Stomach (tissue), 9 donors: ENCODE results near the gene DDX25. TPM values are rescaled to one million over a fixed set of nuclear protein-coding genes. Genes with fewer than 3 reads are reported as not detected.
"Not testable (repeated sequence)": the region's sequence is repeated elsewhere in the genome, so short reads cannot be mapped to it uniquely, and the experiment has no call there.

Experiments used
- DNase-seq, 2 donors: peaks; one replicate each; pipeline versions ENCODE4 v3.0.0 to v3.0.0-alpha.2; 2013 to 2019
- H3K27ac ChIP-seq, 5 donors: fragments of 200-600 bp in 4 of 5; sonication (generic) in 4 of 5; one replicate each; pipeline ENCODE4 v1.5.1; 2013 to 2019; ENCODE audit warnings: mild to moderate bottlenecking in 1 of 5, moderate library complexity in 1 of 5
- H3K27me3 ChIP-seq, 3 donors: fragments of 200-600 bp; sonication (generic); one replicate each; pipeline ENCODE4 v1.5.1; 2017 to 2019; ENCODE audit warnings: mixed run types in 1 of 3
- H3K36me3 ChIP-seq, 4 donors: fragments of 200-600 bp; sonication (generic); 1 replicate in 3 of 4; 2 replicates in 1 of 4; pipeline ENCODE4 v1.5.1; 2016 to 2019
- H3K4me1 ChIP-seq, 4 donors: fragments of 200-600 bp; sonication (generic); one replicate each; pipeline ENCODE4 v1.5.1; 2016 to 2019
- H3K4me3 ChIP-seq, 4 donors: fragments of 200-600 bp; sonication (generic) in 3 of 4; one replicate each; pipeline ENCODE4 v1.5.1; 2016 to 2019; ENCODE audit warnings: mild to moderate bottlenecking in 1 of 4
- H3K9me3 ChIP-seq, 4 donors: fragments of 200-600 bp; sonication (generic); one replicate each; pipeline ENCODE4 v1.5.1; 2016 to 2019
- CTCF ChIP-seq, 7 experiments: fragments of 450-650 bp in 4 of 7; fragments of 200-600 bp in 3 of 7; sonication (generic) in 3 of 7; IDR thresholded peaks; one replicate each; pipeline ENCODE4 v1.5.1; 2016 to 2019; ENCODE audit warnings: antibody characterized with exemption in 7 of 7, control low read depth in 2 of 7, mild to moderate bottlenecking in 1 of 7
- EP300 ChIP-seq: sonication (generic); formaldehyde crosslinking; IDR thresholded peaks from one replicate; pipeline ENCODE4 v1.6.1; 2017; ENCODE audit warnings: antibody characterized with exemption
- POLR2A ChIP-seq, 4 donors: fragments of 450-650 bp; IDR thresholded peaks; one replicate each; pipeline ENCODE4 v1.6.1; 2016; ENCODE audit warnings: antibody characterized with exemption in 4 of 4, control low read depth in 2 of 4, mild to moderate bottlenecking in 1 of 4, moderate library complexity in 1 of 4
- POLR2AphosphoS5 ChIP-seq, 3 donors: sonication (generic); formaldehyde crosslinking; IDR thresholded peaks; one replicate each; pipeline ENCODE4 v1.6.1; 2016; ENCODE audit warnings: antibody characterized with exemption in 3 of 3
- WGBS, 5 donors: extraction: QIAGEN DNeasy Blood & Tissue Kit in 3 of 5; methylation state at CpG; one replicate each; pipeline versions ENCODE4 v1.1.5 to v1.1.7; 2013 to 2018; 5-methylcytosine and 5-hydroxymethylcytosine counted together
- intact Hi-C: fragments of 100-400 bp; cut with DNase I; formaldehyde crosslinking; loops from one replicate; pipeline ENCODE4 v1.15.1; 2023; ENCODE audit warnings: low total_unique reads
- polyA plus RNA-seq, 3 donors: library from polyadenylated mRNA; stranded (reverse); fragments of 200-250 nt; gene quantifications; one replicate each; pipeline ENCODE4 v1.2.3, GENCODE V29; 2013
- total RNA-seq, 5 donors: library from RNA; depleted of rRNA; stranded (reverse); fragments of >200 nt; gene quantifications; one replicate each; pipeline versions ENCODE4 v1.1.0 to v1.2.3, GENCODE V29; 2014 to 2016
- donor health status: healthy with polysubstance abuse.
- donor health status: Bipolar disorder and iron deficiency.
- donor health status: healthy.

DDX25 gene
- total and polyA plus RNA-seq, 8 donors: under 0.01 to 1.0 (median 0.30) TPM; not detected in 3

DNA sequence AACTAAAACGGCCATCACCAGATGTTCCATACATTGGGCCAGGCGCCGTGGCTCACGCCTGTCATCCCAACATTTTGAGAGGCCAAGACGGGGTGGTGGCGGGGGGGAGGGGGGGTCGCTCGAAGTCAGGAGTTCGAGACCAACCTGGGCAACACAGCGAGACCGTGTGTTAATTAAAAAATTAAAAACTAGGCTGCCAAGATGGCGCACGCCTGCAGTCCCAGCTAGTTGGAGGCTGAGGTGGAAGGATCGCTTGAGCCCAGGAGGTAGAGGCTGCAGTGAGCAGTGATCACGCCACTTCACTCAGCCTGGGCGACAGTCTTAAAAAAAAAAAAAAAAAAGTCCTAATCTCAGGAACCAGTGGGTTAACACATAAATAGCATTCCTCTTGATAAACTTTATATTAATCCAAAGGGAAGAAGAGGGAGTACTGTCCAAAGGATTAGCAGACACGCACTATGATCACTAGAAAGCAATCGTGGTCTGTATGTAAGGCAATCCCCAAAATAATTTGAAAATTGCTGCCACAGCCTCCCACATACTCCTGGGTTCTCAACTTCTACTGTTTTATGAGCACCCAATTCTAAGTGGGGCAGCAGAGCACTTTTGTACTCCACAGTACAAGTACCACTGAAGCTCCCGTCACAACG, 1.9 kb upstream of the DDX25 start:
- peaks cover 20 to 32% (median 26%) of the 10 kb centered on the region in 4 donors for H3K4me1 ChIP-seq
- peak overlapping the region; percentile 53 to 63 (median 58) for H3K4me3 ChIP-seq
- WGBS, 5 donors: 45 to 52% (median 45%) methylated on average over 19 to 20 of the region's 20 CpGs
- intact Hi-C loops: no loop called here
- peak overlapping the region; percentile 78 to 88 (median 80) for H3K27ac ChIP-seq
- H3K36me3 ChIP-seq: peaks cover 0 to 23% (median 19%) of the 10 kb centered on the region in 4 donors
- H3K27me3 ChIP-seq: peaks cover 0 to 37% (median 24%) of the 10 kb centered on the region in 3 donors
- TF ChIP-seq EP300 (no peak), POLR2A (IDR thresholded peaks at IDR 0.05) (no peak), POLR2AphosphoS5 (IDR thresholded peaks at IDR 0.05) (no peak), CTCF (IDR thresholded peaks at IDR 0.05) (no peak)
- no peak for DNase-seq
- H3K9me3 ChIP-seq: no peaks in the 10 kb centered on the region

DNA sequence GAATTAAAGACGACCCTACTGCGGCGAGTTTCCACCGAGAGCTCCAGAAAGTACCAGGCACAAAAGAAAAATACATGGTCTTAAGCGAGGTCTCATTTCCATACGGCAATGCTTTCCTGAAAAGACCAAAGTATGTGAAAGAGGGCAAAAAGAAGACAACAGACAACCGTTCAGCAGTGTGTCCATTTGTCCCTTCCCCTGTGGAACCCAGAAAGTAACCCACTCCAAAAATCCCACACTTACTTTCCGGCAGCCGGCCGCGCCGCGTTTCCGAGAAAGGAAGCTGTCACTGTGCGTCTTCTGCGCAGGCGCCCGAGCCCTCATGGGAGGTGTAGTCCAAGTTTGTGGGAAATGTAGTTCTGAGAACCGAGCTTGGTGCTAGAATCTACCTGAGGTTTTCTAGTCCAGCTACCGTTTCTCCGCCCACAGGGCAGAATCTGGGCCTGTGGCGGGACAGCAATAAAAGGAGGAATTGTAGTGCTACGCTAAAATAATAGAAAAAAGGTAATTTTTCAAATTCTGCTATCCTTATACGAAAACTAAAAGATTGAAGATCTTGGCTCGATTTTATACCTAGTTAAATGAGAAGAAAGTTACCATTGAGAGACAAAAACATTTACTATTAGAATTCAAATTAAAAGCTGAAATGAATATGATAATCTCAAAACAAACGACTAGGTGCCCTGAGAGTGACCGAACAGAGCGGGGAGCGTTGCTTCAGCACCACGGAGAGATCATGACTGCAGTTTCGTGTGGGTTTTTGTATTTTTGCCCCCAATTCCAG, 1.2 kb upstream of the DDX25 start, which contains the start of gene PUS3:
TSS of gene PUS3 (minus strand) at position 280 of the 784 bp plus-strand sequence. CDS start 6,922 bp downstream, outside the sequence.
- Histone ChIP-seq H3K4me3 (peak within 1 kb of the TSS; percentile 53 to 63 (median 58)), H3K9me3 (no peaks in the 10 kb centered on the region), H3K36me3 (peaks cover 0 to 22% (median 19%) of the 10 kb centered on the region in 4 donors), H3K27me3 (peaks cover 0 to 37% (median 24%) of the 10 kb centered on the region in 3 donors), H3K4me1 (peaks cover 20 to 32% (median 26%) of the 10 kb centered on the region in 4 donors), H3K27ac (peak within 1 kb of the TSS; percentile 78 to 88 (median 80))
- 1 to 3% (median 2%) methylated on average over 31 of the region's 31 CpGs for WGBS, 5 donors
- intact Hi-C loops: no loop called here
- DNase-seq: peak; percentile 93 to 97
- TF ChIP-seq CTCF (IDR thresholded peaks at IDR 0.05) (no peak), EP300 (no peak), POLR2AphosphoS5 (IDR thresholded peaks at IDR 0.05) (peak; percentile 75 to 94 (median 85)), POLR2A (IDR thresholded peaks at IDR 0.05) (peak in 1 of 4 donors; percentile 41)

DNA sequence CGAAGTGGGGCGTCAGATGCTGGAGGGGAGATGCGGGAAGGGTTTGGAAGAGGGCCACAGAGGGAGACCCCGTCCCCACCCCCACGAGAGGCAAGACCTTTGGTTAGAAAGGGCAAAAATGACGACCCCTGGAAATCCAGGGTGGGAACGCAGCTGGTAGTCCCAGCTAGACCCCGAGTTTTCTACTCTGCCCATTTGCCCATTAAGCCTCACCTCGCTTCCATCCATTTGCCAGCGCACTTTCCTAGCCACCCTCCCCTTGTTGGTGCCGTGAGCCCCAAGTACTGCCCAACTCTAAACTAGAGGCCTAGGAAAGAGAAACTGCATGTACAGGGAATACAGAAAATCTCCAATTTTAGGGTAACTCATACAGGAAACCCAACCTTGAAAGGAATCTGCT, 370 bp downstream of the DDX25 start:
- Histone ChIP-seq H3K9me3 (no peaks in the 10 kb centered on the region), H3K27ac (no peak overlapping the region), H3K27me3 (peaks cover 0 to 37% (median 24%) of the 10 kb centered on the region in 3 donors), H3K4me1 (peaks cover 20 to 32% (median 26%) of the 10 kb centered on the region in 4 donors), H3K4me3 (peak overlapping the region in 3 of 4 donors; percentile 53 to 60 (median 56)), H3K36me3 (peaks cover 0 to 9% (median 8%) of the 10 kb centered on the region in 4 donors)
- intact Hi-C loops: no loop called here
- 39 to 58% (median 54%) methylated on average over 11 of the region's 11 CpGs for WGBS, 5 donors
- TF ChIP-seq POLR2A (IDR thresholded peaks at IDR 0.05): no peak
- no peak for TF ChIP-seq EP300
- TF ChIP-seq CTCF (IDR thresholded peaks at IDR 0.05): no peak
- TF ChIP-seq POLR2AphosphoS5 (IDR thresholded peaks at IDR 0.05): no peak
- DNase-seq: no peak

DNA sequence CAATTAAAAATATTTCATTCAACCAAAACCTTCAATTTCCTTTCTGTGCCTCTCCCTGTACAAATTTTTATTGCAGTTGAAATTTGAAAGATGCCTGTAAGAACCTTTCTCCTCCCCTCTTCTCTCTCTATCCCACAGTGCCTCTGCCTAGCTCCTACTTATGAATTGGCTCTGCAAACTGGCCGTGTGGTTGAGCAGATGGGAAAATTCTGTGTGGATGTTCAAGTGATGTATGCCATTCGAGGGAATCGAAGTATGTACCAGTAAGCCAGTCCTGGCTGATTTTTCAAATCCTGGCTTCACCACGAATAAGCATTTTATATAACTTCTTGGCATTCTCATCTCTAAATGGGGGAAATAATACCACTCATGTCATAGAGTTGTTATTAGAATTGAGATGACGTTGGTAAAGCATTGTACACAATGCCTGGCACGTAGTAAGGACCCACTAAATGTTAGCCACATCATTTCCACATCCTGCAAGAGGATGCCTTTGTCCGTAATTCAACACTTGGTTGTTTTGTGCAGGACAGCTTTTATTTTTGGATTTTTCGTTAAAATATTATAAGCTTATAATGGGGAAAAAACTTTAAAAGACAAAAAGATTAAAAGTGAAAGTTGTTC, 6.0 kb downstream of the DDX25 start:
- no peak overlapping the region for H3K4me3 ChIP-seq
- DNase-seq: no peak
- 76 to 82% (median 78%) methylated on average over 8 of the region's 8 CpGs for WGBS, 5 donors
- intact Hi-C loops: no loop called here
- H3K4me1 ChIP-seq: no peaks in the 10 kb centered on the region
- no peaks in the 10 kb centered on the region for H3K36me3 ChIP-seq
- peaks cover 0 to 18% (median 6%) of the 10 kb centered on the region in 3 donors for H3K27me3 ChIP-seq
- no peak for TF ChIP-seq POLR2AphosphoS5 (IDR thresholded peaks at IDR 0.05)
- TF ChIP-seq POLR2A (IDR thresholded peaks at IDR 0.05): no peak
- no peak for TF ChIP-seq EP300
- no peak for TF ChIP-seq CTCF (IDR thresholded peaks at IDR 0.05)
- H3K27ac ChIP-seq: no peak overlapping the region
- H3K9me3 ChIP-seq: no peaks in the 10 kb centered on the region

- DNase-seq, H3K9me3 ChIP-seq, H3K27ac ChIP-seq, intact Hi-C loops, H3K36me3 ChIP-seq, H3K4me3 ChIP-seq: not testable (repeated sequence)
- peaks cover 0 to 11% (median 5%) of the 10 kb centered on the region in 4 donors for H3K4me1 ChIP-seq
- WGBS, 5 donors: 75 to 91% (median 79%) methylated on average over 3 of the region's 3 CpGs
- peaks cover 0 to 26% (median 0%) of the 10 kb centered on the region in 3 donors for H3K27me3 ChIP-seq
Measured at GRCh38 chr11:125914601-125915000, 10.3 kb downstream of the DDX25 start.
